Stimulated activated CD4-positive, alpha-beta T cell treated with anti-CD3 and anti-CD28 coated beads, TNF-alpha, amount 100 ng/mL, for 24 hours (primary cell): ENCODE results near the gene CILP.
"Not testable (repeated sequence)": the region's sequence is repeated elsewhere in the genome, so short reads cannot be mapped to it uniquely, and the experiment has no call there.

Experiments
- DNase-seq, 3 experiments: peaks; one replicate each; pipeline ENCODE4 v3.0.0-alpha.2; 2020; ENCODE audit warnings: low read depth in 3 of 3

Gene CILP, protein sequence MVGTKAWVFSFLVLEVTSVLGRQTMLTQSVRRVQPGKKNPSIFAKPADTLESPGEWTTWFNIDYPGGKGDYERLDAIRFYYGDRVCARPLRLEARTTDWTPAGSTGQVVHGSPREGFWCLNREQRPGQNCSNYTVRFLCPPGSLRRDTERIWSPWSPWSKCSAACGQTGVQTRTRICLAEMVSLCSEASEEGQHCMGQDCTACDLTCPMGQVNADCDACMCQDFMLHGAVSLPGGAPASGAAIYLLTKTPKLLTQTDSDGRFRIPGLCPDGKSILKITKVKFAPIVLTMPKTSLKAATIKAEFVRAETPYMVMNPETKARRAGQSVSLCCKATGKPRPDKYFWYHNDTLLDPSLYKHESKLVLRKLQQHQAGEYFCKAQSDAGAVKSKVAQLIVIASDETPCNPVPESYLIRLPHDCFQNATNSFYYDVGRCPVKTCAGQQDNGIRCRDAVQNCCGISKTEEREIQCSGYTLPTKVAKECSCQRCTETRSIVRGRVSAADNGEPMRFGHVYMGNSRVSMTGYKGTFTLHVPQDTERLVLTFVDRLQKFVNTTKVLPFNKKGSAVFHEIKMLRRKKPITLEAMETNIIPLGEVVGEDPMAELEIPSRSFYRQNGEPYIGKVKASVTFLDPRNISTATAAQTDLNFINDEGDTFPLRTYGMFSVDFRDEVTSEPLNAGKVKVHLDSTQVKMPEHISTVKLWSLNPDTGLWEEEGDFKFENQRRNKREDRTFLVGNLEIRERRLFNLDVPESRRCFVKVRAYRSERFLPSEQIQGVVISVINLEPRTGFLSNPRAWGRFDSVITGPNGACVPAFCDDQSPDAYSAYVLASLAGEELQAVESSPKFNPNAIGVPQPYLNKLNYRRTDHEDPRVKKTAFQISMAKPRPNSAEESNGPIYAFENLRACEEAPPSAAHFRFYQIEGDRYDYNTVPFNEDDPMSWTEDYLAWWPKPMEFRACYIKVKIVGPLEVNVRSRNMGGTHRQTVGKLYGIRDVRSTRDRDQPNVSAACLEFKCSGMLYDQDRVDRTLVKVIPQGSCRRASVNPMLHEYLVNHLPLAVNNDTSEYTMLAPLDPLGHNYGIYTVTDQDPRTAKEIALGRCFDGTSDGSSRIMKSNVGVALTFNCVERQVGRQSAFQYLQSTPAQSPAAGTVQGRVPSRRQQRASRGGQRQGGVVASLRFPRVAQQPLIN

DNA sequence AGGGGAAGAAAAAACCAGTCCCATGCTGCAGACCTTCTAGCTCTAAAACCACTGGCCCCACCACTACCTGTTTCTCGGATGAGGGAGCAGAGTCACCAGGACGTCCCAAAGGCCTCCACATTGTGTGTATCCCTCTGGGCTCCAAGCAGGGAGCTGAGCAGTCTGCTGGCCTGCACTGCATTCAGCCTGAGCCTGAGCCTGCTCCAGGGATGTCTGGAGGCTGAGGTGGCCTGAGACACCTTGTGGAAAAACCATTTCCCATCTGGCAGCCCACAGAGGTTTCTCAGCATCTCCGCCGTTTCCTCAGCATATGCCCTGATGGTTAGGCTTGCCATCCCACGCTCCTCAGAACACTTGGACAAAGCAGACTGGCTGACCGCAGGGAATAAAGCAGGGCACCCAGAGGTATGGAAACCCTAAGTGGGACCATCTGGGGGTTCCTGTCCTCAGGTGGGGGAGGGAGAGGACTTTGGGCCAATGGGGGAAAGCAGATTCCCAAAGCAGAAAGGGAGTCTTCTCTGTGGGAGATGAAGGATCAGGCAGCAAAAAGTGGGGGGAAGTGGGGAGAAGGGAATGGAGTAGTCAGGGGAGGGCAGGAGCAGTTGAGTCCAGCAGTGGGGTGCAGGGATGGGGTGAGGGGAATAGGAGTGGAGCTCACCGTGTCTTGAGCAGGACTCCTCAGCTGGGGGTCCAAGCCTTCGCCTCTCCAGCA, at the start of gene CILP:
CILP (minus strand) TSS at position 704 of the 712 bp plus-strand sequence. CDS start 1,718 bp downstream, outside the sequence.
- no peak for DNase-seq

DNA sequence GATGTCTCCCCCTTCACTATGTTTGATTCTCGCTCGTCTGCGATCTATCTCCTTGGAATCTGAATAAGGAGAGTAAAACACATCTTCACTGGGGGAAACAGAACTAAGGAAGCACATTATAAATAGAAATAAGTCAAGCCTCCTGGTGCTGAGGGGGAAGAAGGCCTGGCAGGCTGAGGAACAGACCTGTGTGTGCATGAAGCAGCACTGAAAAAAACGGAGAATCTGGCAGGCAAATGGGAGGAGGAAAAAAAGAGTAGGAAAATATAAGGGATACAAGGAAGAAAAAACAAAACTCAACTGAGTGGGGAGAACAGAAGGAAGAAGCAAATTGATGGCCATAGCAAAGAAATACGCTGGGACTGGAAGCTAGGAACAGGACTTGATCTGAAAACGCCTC, 49.7 kb upstream of the CILP start:
- no peak for DNase-seq

DNA sequence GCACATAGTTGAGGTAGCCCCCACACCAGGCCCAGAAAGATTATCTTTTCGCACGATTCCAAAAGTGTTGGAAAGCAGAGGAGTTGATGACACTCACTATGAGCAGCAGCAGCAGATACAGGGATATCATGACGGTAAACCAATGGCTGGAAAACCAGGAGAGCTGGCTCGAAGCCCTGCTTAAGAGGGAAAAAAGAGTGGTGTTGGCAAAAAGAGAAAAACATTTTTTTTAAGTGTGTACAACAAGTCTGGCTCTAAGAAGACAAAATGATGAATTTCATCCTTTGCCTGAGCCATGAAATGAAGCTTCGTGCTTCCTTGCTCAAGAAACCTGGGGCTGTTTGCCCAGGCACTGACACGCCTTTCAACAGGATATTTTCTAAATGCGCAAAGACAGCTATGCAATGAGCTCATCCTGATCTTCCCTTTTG, 48.1 kb upstream of the CILP start:
- DNase-seq: no peak

GRCh38 chr15:65258375-65259262, 47.3 kb upstream of the CILP start:
- DNase-seq: no peak

- no peak for DNase-seq
Observed at GRCh38 chr15:65255486-65256140, 44.3 kb upstream of the CILP start.

- DNase-seq: no peak
Observed at GRCh38 chr15:65254758-65255157, 43.5 kb upstream of the CILP start.

DNA sequence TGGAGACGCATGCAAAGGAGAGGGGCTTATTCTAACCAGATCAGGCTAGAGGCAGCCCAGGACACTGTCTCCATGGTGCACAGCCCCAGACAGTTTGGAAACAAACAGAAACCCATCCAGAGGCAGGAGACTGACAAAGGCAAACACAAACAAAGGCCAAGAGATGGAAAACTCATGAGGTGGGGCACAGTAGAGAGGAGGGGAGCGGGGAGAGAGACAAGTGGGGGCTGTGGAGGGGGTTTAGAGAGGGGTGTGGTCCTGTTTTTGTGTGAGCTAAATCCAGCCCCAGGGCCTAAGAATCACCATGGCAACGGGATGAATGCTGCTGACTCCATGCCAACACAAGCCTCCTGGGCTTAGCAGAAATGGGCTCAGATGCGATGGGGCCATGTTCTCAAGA, 43.1 kb upstream of the CILP start:
- no peak for DNase-seq

DNA sequence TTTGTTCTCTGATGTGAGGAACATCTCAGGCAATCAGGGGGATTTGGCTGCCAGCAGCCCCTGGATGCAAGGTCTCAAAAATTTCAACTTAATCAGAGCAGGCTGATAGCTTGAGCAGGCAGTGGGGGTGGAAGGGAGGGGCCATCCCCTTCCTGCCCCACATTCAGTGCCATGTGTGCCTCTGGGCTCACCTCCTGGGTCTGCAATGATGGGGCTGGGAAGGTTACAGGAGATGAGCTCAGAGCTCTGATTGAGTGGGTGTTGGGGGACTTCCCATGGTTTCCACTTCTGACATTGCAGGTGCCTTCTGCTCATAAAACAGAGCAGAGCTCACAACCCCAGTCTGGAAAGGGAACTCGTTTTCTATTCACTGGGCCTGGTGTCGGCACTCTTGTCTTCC, 38.4 kb upstream of the CILP start:
- DNase-seq: peak; percentile 57 to 71 (median 60)

GRCh38 chr15:65248511-65249255, 37.4 kb upstream of the CILP start:
- DNase-seq: no peak

DNA sequence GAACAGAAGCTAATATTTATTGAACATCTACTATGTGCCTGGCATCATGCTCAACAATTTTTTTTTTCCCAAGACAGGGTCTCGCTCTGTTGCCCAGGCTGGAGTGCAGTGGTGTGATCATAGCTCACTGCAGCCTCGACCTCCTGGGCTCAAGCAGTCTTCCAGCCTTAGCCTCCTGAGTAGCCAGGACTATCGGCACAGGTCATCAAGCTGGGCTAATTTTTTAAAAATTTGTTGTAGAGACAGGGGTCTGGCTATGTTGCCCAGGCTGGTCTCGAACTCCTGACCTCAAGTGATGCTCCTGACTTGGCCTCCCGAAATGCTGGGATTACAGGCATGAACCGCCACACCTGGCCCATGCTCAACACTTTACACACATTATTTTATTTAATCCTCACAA, 35.7 kb upstream of the CILP start:
- DNase-seq: no peak

GRCh38 chr15:65246026-65246714, 34.9 kb upstream of the CILP start:
- no peak for DNase-seq

GRCh38 chr15:65245096-65245856, 34.0 kb upstream of the CILP start:
- no peak for DNase-seq

- no peak for DNase-seq
Observed at GRCh38 chr15:65244638-65245037, 33.4 kb upstream of the CILP start.

- DNase-seq: not testable (repeated sequence)
Observed at GRCh38 chr15:65236443-65236842, 25.2 kb upstream of the CILP start.

- DNase-seq: no peak
Observed at GRCh38 chr15:65233696-65234095, 22.4 kb upstream of the CILP start.

GRCh38 chr15:65232520-65232919, 21.2 kb upstream of the CILP start:
- no peak for DNase-seq

DNA sequence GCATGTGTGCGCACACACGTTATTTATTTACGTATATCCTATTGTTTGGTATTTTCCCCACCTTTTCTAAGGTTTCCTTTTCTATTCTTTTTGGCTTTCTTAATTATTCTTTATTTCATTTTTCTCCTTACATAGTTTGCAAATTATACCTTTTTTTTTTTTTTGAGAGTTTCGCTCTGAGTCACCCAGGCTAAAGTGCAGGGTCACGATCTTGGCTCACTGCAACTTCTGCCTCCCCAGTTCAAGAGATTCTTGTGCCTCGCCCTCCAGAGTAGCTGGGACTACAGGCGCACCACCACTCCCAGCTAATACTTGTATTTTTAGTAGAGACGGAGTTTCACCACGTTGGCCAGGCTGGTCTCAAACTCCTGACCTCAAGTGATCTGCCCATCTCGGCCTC, 20.0 kb upstream of the CILP start:
- no peak for DNase-seq

DNA sequence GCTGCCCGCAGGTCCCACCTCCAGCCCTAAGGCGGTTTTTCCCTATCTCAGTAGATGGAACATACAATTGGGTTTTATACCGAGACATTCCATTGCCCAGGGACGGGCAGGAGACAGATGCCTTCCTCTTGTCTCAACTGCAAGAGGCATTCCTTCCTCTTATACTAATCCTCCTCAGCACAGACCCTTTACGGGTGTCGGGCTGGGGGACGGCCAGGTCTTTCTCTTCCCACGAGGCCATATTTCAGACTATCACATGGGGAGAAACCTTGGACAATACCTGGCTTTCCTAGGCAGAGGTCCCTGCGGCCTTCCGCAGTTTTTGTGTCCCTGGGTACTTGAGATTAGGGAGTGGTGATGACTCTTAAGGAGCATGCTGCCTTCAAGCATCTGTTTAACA, 15.6 kb upstream of the CILP start:
- DNase-seq: not testable (repeated sequence)
